SU-DHL-6 (cell line): ENCODE data around the gene HSD11B2.

Experiments used
- EZH2phosphoT487 ChIP-seq: fragments of 200-600 bp; sonication (generic), shearing (Covaris generic); conservative IDR thresholded peaks from 2 replicates; pipeline ENCODE4 v1.6.1; 2018; ENCODE audit warnings: mild to moderate bottlenecking, antibody characterized with exemption, low read length, moderate library complexity, mixed read lengths
- TF ChIP-seq, protein P1 (sequence below): fragments of 200-600 bp; sonication (generic); IDR thresholded peaks from one replicate; pipeline ENCODE4 v1.5.1; 2017; ENCODE audit warnings: antibody characterized with exemption, mild to moderate bottlenecking, low read length, moderate library complexity; ENCODE audit not compliant: insufficient read depth, poor library complexity, severe bottlenecking

DNA sequence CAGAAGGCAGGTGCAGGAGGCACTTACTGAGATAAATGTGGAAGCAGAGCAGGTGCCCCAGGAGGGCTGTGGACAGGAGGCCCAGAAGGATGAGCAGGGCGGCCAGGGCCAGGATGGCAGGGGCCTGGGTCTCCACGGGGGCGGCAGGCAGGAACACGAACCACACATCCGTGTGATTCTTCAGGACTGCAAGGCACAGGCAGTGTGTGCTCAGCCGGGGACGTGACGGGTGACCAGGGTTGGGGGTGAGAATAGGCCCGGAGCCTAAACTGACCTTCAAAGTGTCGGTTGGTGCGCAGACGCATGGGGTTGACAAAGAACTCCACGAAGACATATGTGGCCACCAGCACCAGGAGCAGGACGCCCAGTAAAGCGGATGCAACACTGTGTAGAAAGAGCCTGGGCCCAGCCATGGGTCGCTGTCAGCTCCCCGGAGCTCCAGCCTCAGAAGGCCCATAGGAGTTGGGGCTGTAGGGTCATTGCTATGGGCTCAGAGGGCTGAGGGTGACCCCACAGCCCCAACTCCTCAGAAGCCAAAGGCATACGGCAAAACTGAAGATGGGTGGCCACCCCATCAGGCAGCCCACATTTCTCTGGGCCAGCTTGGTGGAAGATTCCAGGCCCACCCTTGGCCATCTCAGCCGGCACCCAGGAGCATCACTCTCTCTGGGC is 32.2 kb upstream of the HSD11B2 start:
- TF ChIP-seq, protein P1, sequence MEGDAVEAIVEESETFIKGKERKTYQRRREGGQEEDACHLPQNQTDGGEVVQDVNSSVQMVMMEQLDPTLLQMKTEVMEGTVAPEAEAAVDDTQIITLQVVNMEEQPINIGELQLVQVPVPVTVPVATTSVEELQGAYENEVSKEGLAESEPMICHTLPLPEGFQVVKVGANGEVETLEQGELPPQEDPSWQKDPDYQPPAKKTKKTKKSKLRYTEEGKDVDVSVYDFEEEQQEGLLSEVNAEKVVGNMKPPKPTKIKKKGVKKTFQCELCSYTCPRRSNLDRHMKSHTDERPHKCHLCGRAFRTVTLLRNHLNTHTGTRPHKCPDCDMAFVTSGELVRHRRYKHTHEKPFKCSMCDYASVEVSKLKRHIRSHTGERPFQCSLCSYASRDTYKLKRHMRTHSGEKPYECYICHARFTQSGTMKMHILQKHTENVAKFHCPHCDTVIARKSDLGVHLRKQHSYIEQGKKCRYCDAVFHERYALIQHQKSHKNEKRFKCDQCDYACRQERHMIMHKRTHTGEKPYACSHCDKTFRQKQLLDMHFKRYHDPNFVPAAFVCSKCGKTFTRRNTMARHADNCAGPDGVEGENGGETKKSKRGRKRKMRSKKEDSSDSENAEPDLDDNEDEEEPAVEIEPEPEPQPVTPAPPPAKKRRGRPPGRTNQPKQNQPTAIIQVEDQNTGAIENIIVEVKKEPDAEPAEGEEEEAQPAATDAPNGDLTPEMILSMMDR = no peak
- no peak for TF ChIP-seq EZH2phosphoT487
